IPS DF 19.7 (cell line): ENCODE measurements around the gene AMOTL2.
A peak's percentile ranks its signal among the peaks of the same experiment; 100 is the strongest.

Experiments
- DNase-seq: peaks from one replicate; pipeline ENCODE4 v3.0.0-alpha.2; 2013; ENCODE audit warnings: low read depth, low spot score

AMOTL2 gene

GRCh38 chr3:134378818-134379217, 4.6 kb upstream of the AMOTL2 start:
- no peak for DNase-seq

GRCh38 chr3:134378384-134378783, 4.1 kb upstream of the AMOTL2 start:
- DNase-seq, result peak; percentile 40

GRCh38 chr3:134377896-134378295, 3.6 kb upstream of the AMOTL2 start:
- DNase-seq, result no peak

- no peak for DNase-seq
These were observed 2.7 kb upstream of the AMOTL2 start for GRCh38 chr3:134376786-134377426.

- DNase-seq, result no peak
These were observed 2.1 kb upstream of the AMOTL2 start for GRCh38 chr3:134376385-134376765.

- DNase-seq, result no peak
These were observed 1.5 kb upstream of the AMOTL2 start for GRCh38 chr3:134375582-134376384.

- DNase-seq, result peak; percentile 71
These were observed 739 bp upstream of the AMOTL2 start for GRCh38 chr3:134374791-134375581.

- DNase-seq, result peak; percentile 83
These were observed 759 bp downstream of the AMOTL2 start for GRCh38 chr3:134373271-134374104.

- DNase-seq, result no peak
These were observed 1.6 kb downstream of the AMOTL2 start for GRCh38 chr3:134372396-134373270.

GRCh38 chr3:134371542-134372324, 2.5 kb downstream of the AMOTL2 start:
- DNase-seq, result no peak

GRCh38 chr3:134370611-134371531, 3.4 kb downstream of the AMOTL2 start:
- no peak for DNase-seq

GRCh38 chr3:134369861-134370596, 4.2 kb downstream of the AMOTL2 start:
- no peak for DNase-seq

- no peak for DNase-seq
These were observed 5.0 kb downstream of the AMOTL2 start for GRCh38 chr3:134369231-134369741.

- DNase-seq, result no peak
These were observed 5.5 kb downstream of the AMOTL2 start for GRCh38 chr3:134368751-134369105.

- no peak for DNase-seq
These were observed 6.1 kb downstream of the AMOTL2 start for GRCh38 chr3:134367869-134368750.

GRCh38 chr3:134366928-134367811, 7.1 kb downstream of the AMOTL2 start:
- DNase-seq, result no peak
